ENCODE data around the gene PLPPR1.

PLPPR1 gene

DNA sequence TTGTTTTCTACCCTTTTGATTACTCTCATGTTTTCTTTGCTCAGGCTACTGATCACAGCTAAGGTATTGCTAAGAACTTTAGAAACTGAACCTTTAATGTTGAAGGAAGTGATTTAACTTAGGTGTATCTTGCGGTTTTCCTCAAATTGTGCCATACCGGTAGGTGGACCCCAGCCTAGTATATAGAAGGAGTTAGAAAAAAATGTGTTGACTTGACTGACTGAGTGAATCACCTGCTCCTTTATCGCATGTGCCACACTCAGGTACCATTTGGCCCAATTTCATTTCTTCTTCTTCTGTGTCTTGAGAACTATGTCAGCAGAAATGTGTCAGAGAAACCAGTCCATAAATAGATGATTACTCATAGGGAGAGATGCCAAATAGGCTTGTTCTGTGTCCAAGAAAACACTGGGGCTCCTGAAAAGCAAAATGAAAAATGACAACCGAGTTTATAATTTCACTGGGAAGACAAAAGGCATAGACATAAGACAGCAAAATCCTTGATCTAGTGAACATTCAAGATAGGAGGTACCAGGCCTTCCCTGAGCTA lies 19.4 kb downstream of the PLPPR1 start:
- TF ChIP-seq, protein P1, sequence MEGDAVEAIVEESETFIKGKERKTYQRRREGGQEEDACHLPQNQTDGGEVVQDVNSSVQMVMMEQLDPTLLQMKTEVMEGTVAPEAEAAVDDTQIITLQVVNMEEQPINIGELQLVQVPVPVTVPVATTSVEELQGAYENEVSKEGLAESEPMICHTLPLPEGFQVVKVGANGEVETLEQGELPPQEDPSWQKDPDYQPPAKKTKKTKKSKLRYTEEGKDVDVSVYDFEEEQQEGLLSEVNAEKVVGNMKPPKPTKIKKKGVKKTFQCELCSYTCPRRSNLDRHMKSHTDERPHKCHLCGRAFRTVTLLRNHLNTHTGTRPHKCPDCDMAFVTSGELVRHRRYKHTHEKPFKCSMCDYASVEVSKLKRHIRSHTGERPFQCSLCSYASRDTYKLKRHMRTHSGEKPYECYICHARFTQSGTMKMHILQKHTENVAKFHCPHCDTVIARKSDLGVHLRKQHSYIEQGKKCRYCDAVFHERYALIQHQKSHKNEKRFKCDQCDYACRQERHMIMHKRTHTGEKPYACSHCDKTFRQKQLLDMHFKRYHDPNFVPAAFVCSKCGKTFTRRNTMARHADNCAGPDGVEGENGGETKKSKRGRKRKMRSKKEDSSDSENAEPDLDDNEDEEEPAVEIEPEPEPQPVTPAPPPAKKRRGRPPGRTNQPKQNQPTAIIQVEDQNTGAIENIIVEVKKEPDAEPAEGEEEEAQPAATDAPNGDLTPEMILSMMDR (IDR thresholded peaks at IDR 0.05; ENCODE audit: insufficient read depth, low read length, poor library complexity, severe bottlenecking): no peak
- no peak for TF ChIP-seq EZH2phosphoT487 (conservative IDR thresholded peaks at IDR 0.05; ENCODE audit: low read length)
- H3K36me3 ChIP-seq (ENCODE audit: low read length): no peaks in the 10 kb centered on the region
- H3K79me2 ChIP-seq (ENCODE audit: insufficient read depth, low read length): no peaks in the 10 kb centered on the region
- H4K20me1 ChIP-seq (ENCODE audit: low read depth, low read length): no peaks in the 10 kb centered on the region
- H3K9me3 ChIP-seq (ENCODE audit: insufficient read depth, low read length): no peaks in the 10 kb centered on the region
- H3K27ac ChIP-seq (ENCODE audit: low read depth, low read length): no peak overlapping the region
- no peaks in the 10 kb centered on the region for H3F3A ChIP-seq (ENCODE audit: insufficient read depth)
- H3K9ac ChIP-seq (ENCODE audit: low read length): no peak overlapping the region
- no peaks in the 10 kb centered on the region for H3K27me3 ChIP-seq (ENCODE audit: low read length)
- H3K4me3 ChIP-seq (ENCODE audit: insufficient read depth, low read length, poor library complexity, severe bottlenecking): no peak overlapping the region
- no peaks in the 10 kb centered on the region for H3K9me2 ChIP-seq (replicated peaks; ENCODE audit: insufficient read depth, low read length)
- H3K4me2 ChIP-seq (ENCODE audit: low read depth, low read length, poor library complexity, severe bottlenecking): no peak overlapping the region
- no peak overlapping the region for H2AFZ ChIP-seq (ENCODE audit: low read depth, low read length, severe bottlenecking)

GRCh38 chr9:101050650-101051049 lies 22.1 kb downstream of the PLPPR1 start:
- Histone ChIP-seq H3K9ac (ENCODE audit: low read length) (no peak overlapping the region), H3K9me3 (ENCODE audit: insufficient read depth, low read length) (no peaks in the 10 kb centered on the region), H2AFZ (ENCODE audit: low read depth, low read length, severe bottlenecking) (no peak overlapping the region), H3K4me2 (ENCODE audit: low read depth, low read length, poor library complexity, severe bottlenecking) (no peak overlapping the region), H3K4me3 (ENCODE audit: insufficient read depth, low read length, poor library complexity, severe bottlenecking) (no peak overlapping the region), H3K27me3 (ENCODE audit: low read length) (no peaks in the 10 kb centered on the region; the same call in 1 of the 2 replicates), H3K27ac (ENCODE audit: low read depth, low read length) (no peak overlapping the region), H3K79me2 (ENCODE audit: insufficient read depth, low read length) (no peaks in the 10 kb centered on the region), H3F3A (ENCODE audit: insufficient read depth) (no peaks in the 10 kb centered on the region), H4K20me1 (ENCODE audit: low read depth, low read length) (no peaks in the 10 kb centered on the region), H3K9me2 (replicated peaks; ENCODE audit: insufficient read depth, low read length) (no peaks in the 10 kb centered on the region), H3K36me3 (ENCODE audit: low read length) (no peaks in the 10 kb centered on the region)
- TF ChIP-seq, protein P1 (IDR thresholded peaks at IDR 0.05; ENCODE audit: insufficient read depth, low read length, poor library complexity, severe bottlenecking): no peak
- TF ChIP-seq EZH2phosphoT487 (conservative IDR thresholded peaks at IDR 0.05; ENCODE audit: low read length): no peak

DNA sequence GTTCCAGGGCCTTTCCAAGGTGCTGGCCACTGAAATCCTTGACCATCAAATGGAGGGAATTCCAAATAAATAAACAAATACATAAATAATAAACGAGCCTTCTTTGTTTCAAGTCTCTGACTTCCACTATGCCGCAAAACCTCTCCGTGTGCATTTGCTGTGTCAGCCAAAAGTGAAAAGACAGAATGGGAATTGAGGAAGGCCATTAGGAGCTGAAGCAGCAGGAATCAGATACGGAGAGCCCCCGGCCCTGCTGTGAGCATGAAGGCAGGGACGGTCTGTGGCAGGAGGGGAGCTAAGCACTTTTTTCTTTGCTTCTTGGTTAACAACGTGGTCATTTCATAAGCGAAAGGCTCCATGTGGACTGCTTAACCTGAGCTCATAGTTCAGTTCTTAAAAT lies 26.1 kb downstream of the PLPPR1 start:
- TF ChIP-seq EZH2phosphoT487 (conservative IDR thresholded peaks at IDR 0.05; ENCODE audit: low read length): no peak
- TF ChIP-seq, protein P1 (IDR thresholded peaks at IDR 0.05; ENCODE audit: insufficient read depth, low read length, poor library complexity, severe bottlenecking): no peak
- no peak overlapping the region for H3K27ac ChIP-seq (ENCODE audit: low read depth, low read length)

More for the DNA sequence above, 26.1 kb downstream of the PLPPR1 start:
- Histone ChIP-seq H3K9me3 (ENCODE audit: insufficient read depth, low read length) (no peaks in the 10 kb centered on the region), H4K20me1 (ENCODE audit: low read depth, low read length) (no peaks in the 10 kb centered on the region), H3K79me2 (ENCODE audit: insufficient read depth, low read length) (no peaks in the 10 kb centered on the region), H3F3A (ENCODE audit: insufficient read depth) (no peaks in the 10 kb centered on the region), H3K9ac (ENCODE audit: low read length) (no peak overlapping the region), H3K27me3 (ENCODE audit: low read length) (no peaks in the 10 kb centered on the region; the same call in 1 of the 2 replicates), H3K36me3 (ENCODE audit: low read length) (no peaks in the 10 kb centered on the region), H3K4me3 (ENCODE audit: insufficient read depth, low read length, poor library complexity, severe bottlenecking) (no peak overlapping the region), H3K9me2 (replicated peaks; ENCODE audit: insufficient read depth, low read length) (no peaks in the 10 kb centered on the region), H2AFZ (ENCODE audit: low read depth, low read length, severe bottlenecking) (no peak overlapping the region), H3K4me2 (ENCODE audit: low read depth, low read length, poor library complexity, severe bottlenecking) (no peak overlapping the region)

Measured in SU-DHL-6 (cell line).